Measurements from ENCODE around the gene SSH2. TPM values are rescaled to one million over a fixed set of nuclear protein-coding genes. Genes with fewer than 3 reads are reported as not detected.

SSH2 gene
- polyA plus RNA-seq, 1 experiment: 24.1 TPM

DNA sequence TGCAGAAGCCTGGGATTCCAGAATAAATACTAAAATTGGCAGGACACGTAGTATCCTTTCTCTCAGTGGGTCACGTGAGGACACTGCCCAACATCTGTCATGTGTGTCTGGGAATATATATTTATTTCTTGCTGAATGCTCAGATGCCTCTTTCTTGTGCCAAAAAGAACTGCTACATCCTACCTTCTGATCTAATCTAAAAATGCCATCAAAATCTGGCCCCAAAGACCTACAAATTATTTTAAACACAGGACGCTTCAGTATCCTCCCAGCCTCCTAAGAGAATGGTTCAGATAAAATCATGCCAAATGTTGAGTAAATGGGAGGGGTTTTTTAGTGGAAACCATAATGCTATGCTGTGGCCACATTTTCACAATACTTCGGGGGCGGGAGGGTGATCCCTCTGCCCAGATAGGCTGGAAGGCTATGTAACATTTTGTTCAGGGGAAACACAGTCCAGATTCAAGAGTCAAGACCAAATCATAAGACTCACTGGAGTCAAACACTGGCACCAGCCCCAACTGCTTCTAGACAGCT is 284.4 kb downstream of the SSH2 start:
- POLR2A ChIA-PET: interaction anchor here (0.7 kb wide), 1 partner anchor 32 kb away, joined by 3 read pairs; no protein-coding TSS in a partner anchor

DNA sequence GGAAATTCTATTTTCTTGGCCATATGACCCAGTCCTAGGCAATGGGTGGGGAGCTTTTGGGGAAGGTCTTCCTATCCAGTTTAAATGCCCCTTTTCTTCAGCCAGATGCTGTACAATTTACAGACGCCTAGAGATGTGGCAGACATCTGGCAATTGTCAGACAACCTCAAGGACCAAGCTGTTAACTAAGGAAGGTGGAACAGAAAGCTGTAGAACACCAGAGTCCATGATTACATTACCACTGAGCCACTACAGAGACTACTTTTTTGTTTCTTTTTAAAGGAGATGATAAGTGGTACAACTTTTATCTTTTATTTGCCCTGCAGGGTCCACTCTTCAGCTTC is 286.2 kb downstream of the SSH2 start:
- CTCF ChIA-PET: interaction anchor here (1.8 kb wide), 2 partner anchors 27 to 135 kb away, joined by 11 read pairs; no protein-coding TSS in a partner anchor
- no peak overlapping the region for H3K4me3 ChIP-seq (ENCODE audit: low read depth, low read length)
- peak overlapping the region; percentile 31 for H3K27ac ChIP-seq (ENCODE audit: low read depth, low read length)

More for the DNA sequence above, 284.4 kb downstream of the SSH2 start:
- H3K9me3 ChIP-seq (ENCODE audit: control insufficient read depth, insufficient read depth, low read length): no peaks in the 10 kb centered on the region
- DNase-seq (ENCODE audit: low read depth, low spot score): peak; percentile 30
- CTCF ChIA-PET: interaction anchor here (0.8 to 1.6 kb wide), 3 partner anchors 162 to 448 kb away, joined by 3 to 11 read pairs (median 3); no protein-coding TSS in a partner anchor
- H3K27me3 ChIP-seq (ENCODE audit: control insufficient read depth, insufficient read depth, low read length): no peaks in the 10 kb centered on the region
- TF ChIP-seq, protein P1, sequence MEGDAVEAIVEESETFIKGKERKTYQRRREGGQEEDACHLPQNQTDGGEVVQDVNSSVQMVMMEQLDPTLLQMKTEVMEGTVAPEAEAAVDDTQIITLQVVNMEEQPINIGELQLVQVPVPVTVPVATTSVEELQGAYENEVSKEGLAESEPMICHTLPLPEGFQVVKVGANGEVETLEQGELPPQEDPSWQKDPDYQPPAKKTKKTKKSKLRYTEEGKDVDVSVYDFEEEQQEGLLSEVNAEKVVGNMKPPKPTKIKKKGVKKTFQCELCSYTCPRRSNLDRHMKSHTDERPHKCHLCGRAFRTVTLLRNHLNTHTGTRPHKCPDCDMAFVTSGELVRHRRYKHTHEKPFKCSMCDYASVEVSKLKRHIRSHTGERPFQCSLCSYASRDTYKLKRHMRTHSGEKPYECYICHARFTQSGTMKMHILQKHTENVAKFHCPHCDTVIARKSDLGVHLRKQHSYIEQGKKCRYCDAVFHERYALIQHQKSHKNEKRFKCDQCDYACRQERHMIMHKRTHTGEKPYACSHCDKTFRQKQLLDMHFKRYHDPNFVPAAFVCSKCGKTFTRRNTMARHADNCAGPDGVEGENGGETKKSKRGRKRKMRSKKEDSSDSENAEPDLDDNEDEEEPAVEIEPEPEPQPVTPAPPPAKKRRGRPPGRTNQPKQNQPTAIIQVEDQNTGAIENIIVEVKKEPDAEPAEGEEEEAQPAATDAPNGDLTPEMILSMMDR (IDR thresholded peaks at IDR 0.05; ENCODE audit: low read depth, low read length): no peak
- H3K27ac ChIP-seq (ENCODE audit: low read depth, low read length): peak overlapping the region; percentile 71
- H3K4me3 ChIP-seq (ENCODE audit: low read depth, low read length): no peak overlapping the region

GRCh38 chr17:29642171-29642611 is 287.8 kb downstream of the SSH2 start:
- TF ChIP-seq, protein P1 (IDR thresholded peaks at IDR 0.05; ENCODE audit: low read depth, low read length): no peak
- CTCF ChIA-PET: interaction anchor here (0.7 to 1.3 kb wide), 3 partner anchors 22 to 289 kb away, joined by 3 to 7 read pairs (median 3); no protein-coding TSS in a partner anchor
- Histone ChIP-seq H3K4me3 (ENCODE audit: low read depth, low read length) (no peak overlapping the region), H3K9me3 (ENCODE audit: control insufficient read depth, insufficient read depth, low read length) (no peaks in the 10 kb centered on the region), H3K27ac (ENCODE audit: low read depth, low read length) (no peak overlapping the region), H3K27me3 (ENCODE audit: control insufficient read depth, insufficient read depth, low read length) (no peaks in the 10 kb centered on the region)
- POLR2A ChIA-PET: interaction anchor here (0.5 to 0.7 kb wide), 2 partner anchors 55 to 120 kb away, joined by 3 to 11 read pairs; no protein-coding TSS in a partner anchor
- DNase-seq (ENCODE audit: low read depth, low spot score): no peak

More for the DNA sequence above, 286.2 kb downstream of the SSH2 start:
- TF ChIP-seq, protein P1 (IDR thresholded peaks at IDR 0.05; ENCODE audit: low read depth, low read length): no peak
- Histone ChIP-seq H3K9me3 (ENCODE audit: control insufficient read depth, insufficient read depth, low read length) (no peaks in the 10 kb centered on the region), H3K27me3 (ENCODE audit: control insufficient read depth, insufficient read depth, low read length) (no peaks in the 10 kb centered on the region)
- DNase-seq (ENCODE audit: low read depth, low spot score): no peak
- POLR2A ChIA-PET: no interaction called here

- TF ChIP-seq, protein P1 (IDR thresholded peaks at IDR 0.05; ENCODE audit: low read depth, low read length): no peak
- no peak overlapping the region for H3K4me3 ChIP-seq (ENCODE audit: low read depth, low read length)
- no peak for DNase-seq (ENCODE audit: low read depth, low spot score)
- CTCF ChIA-PET: interaction anchor here (0.6 to 2.1 kb wide), 7 partner anchors 24 to 453 kb away, joined by 3 to 11 read pairs (median 4); no protein-coding TSS in a partner anchor
- no peaks in the 10 kb centered on the region for H3K27me3 ChIP-seq (ENCODE audit: control insufficient read depth, insufficient read depth, low read length)
- no peak overlapping the region for H3K27ac ChIP-seq (ENCODE audit: low read depth, low read length)
- no peaks in the 10 kb centered on the region for H3K9me3 ChIP-seq (ENCODE audit: control insufficient read depth, insufficient read depth, low read length)
- POLR2A ChIA-PET: interaction anchor here (0.6 kb wide), 1 partner anchor 110 kb away, joined by 3 read pairs; no protein-coding TSS in a partner anchor
Observed at GRCh38 chr17:29640981-29641642, 288.9 kb downstream of the SSH2 start.

DNA sequence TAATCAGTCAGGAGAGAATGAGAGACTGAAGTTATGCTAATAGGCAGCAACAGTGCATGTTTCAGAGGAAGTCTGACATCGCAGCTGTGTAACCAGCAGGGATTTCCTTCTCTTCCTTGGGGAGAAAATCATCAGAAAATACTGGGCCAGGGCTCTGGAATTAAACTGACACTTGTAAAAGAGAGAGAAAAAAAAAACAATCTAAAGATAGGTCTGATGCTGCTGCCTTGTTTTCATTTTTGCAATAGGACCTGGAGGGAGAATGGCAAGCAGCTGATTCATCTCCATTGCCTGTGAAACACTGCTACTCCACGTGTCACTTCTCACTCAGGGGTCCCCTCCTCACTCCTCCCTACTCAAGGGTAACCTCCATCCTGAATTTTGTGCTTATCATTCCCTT is 289.6 kb downstream of the SSH2 start:
- TF ChIP-seq, protein P1 (IDR thresholded peaks at IDR 0.05; ENCODE audit: low read depth, low read length): no peak
- ChIA-PET POLR2A (interaction anchor here (0.6 kb wide), 1 partner anchor 111 kb away, joined by 3 read pairs; no protein-coding TSS in a partner anchor), CTCF (interaction anchor here (0.7 to 2.3 kb wide), 9 partner anchors 23 to 453 kb away, joined by 3 to 64 read pairs (median 8); no protein-coding TSS in a partner anchor)
- H3K4me3 ChIP-seq (ENCODE audit: low read depth, low read length): no peak overlapping the region
- no peaks in the 10 kb centered on the region for H3K9me3 ChIP-seq (ENCODE audit: control insufficient read depth, insufficient read depth, low read length)
- peak; percentile 27 for DNase-seq (ENCODE audit: low read depth, low spot score)
- no peaks in the 10 kb centered on the region for H3K27me3 ChIP-seq (ENCODE audit: control insufficient read depth, insufficient read depth, low read length)
- peak overlapping the region; percentile 68 for H3K27ac ChIP-seq (ENCODE audit: low read depth, low read length)

Data from AG04450 (cell line).